NCI-H2196 treated with DMSO at 0.1 percent for 48 hours (cell line): ENCODE data around the gene MCCC1.

Experiments used
- DNase-seq: peaks from one replicate; lab custom pipeline; 2025; ENCODE audit not compliant: unreplicated experiment; lab: John Stamatoyannopoulos, UW

MCCC1 gene

DNA sequence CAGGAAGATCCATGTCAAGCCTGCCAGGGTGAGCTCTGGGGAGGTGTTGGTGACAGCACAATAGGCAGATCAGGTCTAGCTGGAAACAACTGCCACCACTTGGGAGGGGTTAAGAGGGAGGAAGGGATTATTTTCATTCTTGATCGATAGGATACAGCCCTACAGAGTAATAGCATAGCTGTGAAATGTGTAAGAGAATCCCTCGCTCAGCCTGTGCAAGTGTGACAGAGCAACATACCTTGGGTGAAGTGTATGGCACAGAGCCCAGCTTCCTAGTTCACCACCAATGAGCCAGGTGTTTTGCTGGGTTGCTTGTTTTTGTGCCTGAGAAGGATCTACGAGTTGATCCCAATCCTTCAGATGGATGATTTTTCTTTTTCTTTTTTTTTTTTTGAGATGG lies 109.7 kb downstream of the MCCC1 start:
- peak; percentile 87 for DNase-seq

DNA sequence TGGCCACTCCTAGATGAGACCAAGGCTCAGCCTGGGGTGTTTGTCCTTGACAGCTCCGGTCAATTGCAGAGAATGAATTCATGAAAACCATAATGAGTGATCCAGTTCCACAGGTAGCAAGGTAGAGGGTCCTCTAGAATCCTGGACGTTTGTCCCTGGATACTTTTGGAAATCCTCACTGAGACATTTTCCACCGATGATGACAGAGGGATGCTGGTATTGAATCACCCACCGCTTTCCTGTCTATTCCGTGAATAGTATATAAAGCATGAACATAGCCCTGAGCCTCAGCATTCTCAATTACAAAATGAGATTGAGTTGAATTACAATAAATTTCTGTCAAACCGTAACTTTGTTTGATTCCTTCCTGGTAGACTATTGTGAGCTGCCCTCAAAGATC lies 113.3 kb downstream of the MCCC1 start:
- DNase-seq: no peak

- no peak for DNase-seq
These were observed 115.4 kb downstream of the MCCC1 start for GRCh38 chr3:182983876-182984275.

DNA sequence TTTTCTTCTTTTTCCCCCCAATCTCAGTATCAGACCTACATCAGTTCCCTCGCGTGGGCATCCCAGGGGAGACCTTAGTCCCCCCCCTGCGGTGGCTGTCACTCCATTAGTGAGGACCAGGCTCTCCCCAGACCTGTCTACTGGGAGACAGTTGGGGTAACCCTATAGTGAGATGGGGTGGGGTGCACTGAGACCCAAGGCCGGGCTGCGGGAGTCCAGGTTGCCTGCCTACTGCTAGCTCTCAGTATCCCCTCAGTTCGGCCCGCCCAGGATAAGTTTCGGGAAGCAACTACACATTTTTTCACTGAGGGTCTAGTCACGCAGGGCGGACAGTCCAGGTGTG lies 118.3 kb downstream of the MCCC1 start:
- no peak for DNase-seq

- peak; percentile 77 for DNase-seq
These were observed 118.9 kb downstream of the MCCC1 start, which contains the start of gene DCUN1D1 for GRCh38 chr3:182980204-182981037. TSS of gene DCUN1D1 (minus strand) at chr3:182980538. CDS start at chr3:182980489, 49 bp downstream.

DNA sequence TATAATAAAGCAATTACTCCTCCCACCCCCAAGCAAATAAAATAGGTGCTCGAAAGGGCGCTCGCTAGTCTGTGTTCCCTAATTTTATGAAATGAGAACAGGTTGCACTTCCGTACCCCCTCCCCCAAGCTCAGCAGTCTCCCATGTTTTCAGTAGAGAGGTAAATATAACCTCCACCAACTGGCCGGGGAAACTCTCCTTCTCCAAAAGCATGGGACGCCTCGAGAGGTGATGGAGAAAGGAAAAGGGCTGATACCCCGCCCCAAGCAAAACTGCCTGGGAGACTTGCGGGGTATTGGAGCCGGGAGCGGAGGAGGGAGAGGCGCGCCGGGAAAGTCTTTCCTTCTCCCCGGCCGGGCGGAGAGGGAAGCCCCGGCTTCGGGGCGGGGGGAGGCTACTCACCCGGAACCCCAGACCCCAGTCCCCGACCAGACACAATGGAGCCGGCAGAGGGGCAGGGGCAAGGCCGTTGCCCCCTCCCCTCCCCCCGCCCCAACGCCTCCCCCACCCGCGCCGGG lies 119.6 kb downstream of the MCCC1 start:
- DNase-seq: no peak

- no peak for DNase-seq
These were observed 120.1 kb downstream of the MCCC1 start for GRCh38 chr3:182979103-182979673.

- DNase-seq: no peak
These were observed 120.9 kb downstream of the MCCC1 start for GRCh38 chr3:182978387-182978786.

- DNase-seq: no peak
These were observed 126.2 kb downstream of the MCCC1 start for GRCh38 chr3:182973047-182973446.

- DNase-seq: no peak
These were observed 126.9 kb downstream of the MCCC1 start for GRCh38 chr3:182972387-182972786.

DNA sequence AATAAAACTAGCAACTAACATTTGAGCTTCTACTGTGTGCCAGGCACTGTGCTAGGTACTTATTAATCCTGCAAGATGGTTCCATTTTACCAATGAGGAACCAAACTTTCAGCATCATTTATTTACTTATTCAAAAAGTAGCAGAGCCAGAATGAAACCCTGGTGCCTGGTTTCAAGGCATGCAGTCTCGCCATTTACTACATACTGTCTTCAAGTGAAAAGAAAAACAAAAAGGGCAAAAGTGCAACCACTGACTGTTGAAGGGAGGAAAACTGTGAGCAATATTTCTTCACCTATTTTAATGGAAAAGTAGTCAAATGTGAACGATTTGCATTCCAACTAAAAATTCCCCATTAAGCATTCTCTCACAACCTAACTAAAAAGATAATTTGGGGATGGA lies 127.7 kb downstream of the MCCC1 start:
- no peak for DNase-seq

GRCh38 chr3:182970811-182971418 lies 128.4 kb downstream of the MCCC1 start:
- DNase-seq: no peak

DNA sequence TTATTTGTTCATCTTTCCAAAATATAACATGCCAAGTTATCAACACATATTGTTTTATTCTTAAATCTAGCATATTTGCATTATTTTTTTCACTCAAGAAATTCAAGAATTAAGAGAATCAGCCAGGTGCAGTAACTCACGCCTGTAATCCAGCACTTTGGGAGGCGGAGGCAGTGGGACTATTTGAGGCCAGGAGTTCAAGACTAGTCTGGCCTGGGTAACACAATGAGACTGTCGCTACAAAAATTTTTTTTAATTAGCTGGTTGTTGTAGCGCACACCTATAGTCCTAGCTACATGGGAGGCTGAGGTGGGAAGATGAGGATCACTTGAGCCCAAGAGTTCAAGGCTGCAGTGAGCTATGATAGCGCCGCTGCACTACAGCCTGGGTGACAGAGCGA lies 129.4 kb downstream of the MCCC1 start:
- DNase-seq: no peak

GRCh38 chr3:182969277-182969676 lies 130.0 kb downstream of the MCCC1 start:
- no peak for DNase-seq

- no peak for DNase-seq
These were observed 131.8 kb downstream of the MCCC1 start for GRCh38 chr3:182967218-182968204.

DNA sequence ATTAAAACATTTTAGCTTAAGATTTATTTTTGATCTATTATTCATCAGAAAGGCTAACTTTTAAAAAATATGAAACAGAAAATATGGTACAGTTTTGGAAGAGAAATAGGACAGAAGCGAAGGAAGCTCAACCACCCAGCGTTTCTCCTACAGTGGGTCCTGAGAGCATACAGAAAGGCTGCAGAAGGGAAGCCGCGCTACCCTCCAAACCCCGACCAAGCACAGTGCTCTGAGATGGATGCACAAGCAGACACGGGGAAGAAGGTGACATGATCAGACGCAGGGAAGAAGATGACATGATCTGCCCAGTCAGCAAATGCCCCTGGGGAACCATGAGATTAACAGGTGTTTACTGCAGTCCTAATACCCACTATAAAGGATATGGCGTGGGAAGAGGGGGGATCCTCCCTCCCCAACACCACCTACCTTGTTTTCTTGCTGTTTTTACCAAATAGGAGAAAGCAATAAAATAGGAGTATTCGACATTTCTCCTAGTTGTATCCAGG lies 133.4 kb downstream of the MCCC1 start:
- no peak for DNase-seq
